Fibroblast of lung (primary cell): Measurements from ENCODE around the gene AGPAT1. TPM values are rescaled to one million over a fixed set of nuclear protein-coding genes. Genes with fewer than 3 reads are reported as not detected.

Source experiments
- DNase-seq, 2 donors: peaks; one replicate each; pipeline versions ENCODE4 v3.0.0 to v3.0.0-alpha.2; 2010; ENCODE audit warnings: low read depth in 2 of 2
- H2AFZ ChIP-seq: 2 replicates; pipeline ENCODE4 v1.5.1; 2012; ENCODE audit warnings: low read length, control low read depth, inconsistent platforms
- H3K27ac ChIP-seq: 2 replicates; pipeline ENCODE4 v1.5.1; 2011; ENCODE audit warnings: low read length, control low read depth; ENCODE audit not compliant: insufficient read depth
- H3K27me3 ChIP-seq: 2 replicates; pipeline ENCODE4 v1.5.1; 2011; ENCODE audit warnings: mild to moderate bottlenecking, low read length; ENCODE audit not compliant: control insufficient read depth, insufficient read depth
- H3K36me3 ChIP-seq: 2 replicates; pipeline ENCODE4 v1.5.1; 2011; ENCODE audit warnings: low read length; ENCODE audit not compliant: control insufficient read depth, insufficient read depth
- H3K4me1 ChIP-seq: 2 replicates; pipeline ENCODE4 v1.5.1; 2011; ENCODE audit warnings: low read length; ENCODE audit not compliant: control insufficient read depth, insufficient read depth; ENCODE audit errors: extremely low read depth
- H3K4me2 ChIP-seq: 2 replicates; pipeline ENCODE4 v1.5.1; 2011; ENCODE audit warnings: low read length, control low read depth; ENCODE audit not compliant: insufficient read depth; ENCODE audit errors: extremely low read depth
- H3K4me3 ChIP-seq, 4 experiments: fragments of 200-600 bp in 1 of 4; sonication (generic) in 1 of 4; replicated peaks in 1 of 4; 2 replicates each; pipeline ENCODE4 v1.5.1; 2011 to 2016; ENCODE audit warnings: low read length in 4 of 4, low read depth in 3 of 4, mild to moderate bottlenecking in 3 of 4, control low read depth in 2 of 4, inconsistent platforms in 1 of 4, mixed read lengths in 1 of 4; ENCODE audit not compliant: insufficient read depth in 1 of 4; ENCODE audit errors: control extremely low read depth in 1 of 4
- H3K79me2 ChIP-seq: 2 replicates; pipeline ENCODE4 v1.5.1; 2012; ENCODE audit warnings: mild to moderate bottlenecking, low read length, inconsistent platforms; ENCODE audit not compliant: control insufficient read depth, insufficient read depth
- H3K9ac ChIP-seq: 2 replicates; pipeline ENCODE4 v1.5.1; 2011; ENCODE audit warnings: mild to moderate bottlenecking, low read length, control low read depth; ENCODE audit not compliant: insufficient read depth
- H3K9me3 ChIP-seq: 2 replicates; pipeline ENCODE4 v1.5.1; 2012; ENCODE audit warnings: low read depth, low read length; ENCODE audit not compliant: control insufficient read depth, insufficient read depth
- H4K20me1 ChIP-seq: 2 replicates; pipeline ENCODE4 v1.5.1; 2011; ENCODE audit warnings: low read length; ENCODE audit not compliant: control insufficient read depth, insufficient read depth; ENCODE audit errors: extremely low read depth
- EZH2 ChIP-seq: IDR thresholded peaks from 2 replicates; pipeline ENCODE4 v1.5.1; 2012; ENCODE audit warnings: low read length, control low read depth, mild to moderate bottlenecking; ENCODE audit errors: missing control alignments
- polyA minus RNA-seq: library from RNA; depleted of rRNA, polyadenylated mRNA; stranded (reverse); fragments of >200 nt; gene quantifications from 2 replicates; pipeline ENCODE4 v1.2.3, GENCODE V29; 2011; ENCODE audit warnings: low replicate concordance
- polyA plus RNA-seq, 2 donors: library from polyadenylated mRNA; depleted of rRNA in 1 of 2; stranded (reverse) in 1 of 2; unstranded in 1 of 2; fragments of >200 nt; gene quantifications; 2 replicates each; pipeline ENCODE4 v1.2.1, GENCODE V29; 2011 to 2012; ENCODE audit warnings: missing spikeins in 1 of 2
- total RNA-seq: library from RNA; depleted of rRNA; stranded (reverse); fragments of >200 nt; gene quantifications from 2 replicates; pipeline ENCODE4 v1.2.1, GENCODE V29; 2014
- TF ChIP-seq, protein P1 (sequence below), 2 donors: IDR thresholded peaks in 1 of 2; conservative IDR thresholded peaks in 1 of 2; 1 replicate in 1 of 2; 2 replicates in 1 of 2; pipeline ENCODE4 v1.5.1; 2011 to 2012; ENCODE audit warnings: low read length in 2 of 2, control low read depth in 1 of 2, inconsistent platforms in 1 of 2, low read depth in 1 of 2, mild to moderate bottlenecking in 1 of 2

AGPAT1 gene, protein sequence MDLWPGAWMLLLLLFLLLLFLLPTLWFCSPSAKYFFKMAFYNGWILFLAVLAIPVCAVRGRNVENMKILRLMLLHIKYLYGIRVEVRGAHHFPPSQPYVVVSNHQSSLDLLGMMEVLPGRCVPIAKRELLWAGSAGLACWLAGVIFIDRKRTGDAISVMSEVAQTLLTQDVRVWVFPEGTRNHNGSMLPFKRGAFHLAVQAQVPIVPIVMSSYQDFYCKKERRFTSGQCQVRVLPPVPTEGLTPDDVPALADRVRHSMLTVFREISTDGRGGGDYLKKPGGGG
- total RNA-seq (15.9 and 22.1 TPM in 2 replicates), polyA plus RNA-seq (79.0 and 92.1 TPM in 2 replicates), polyA minus RNA-seq (327 and 338 TPM in 2 replicates)
- 87.4 and 90.5 TPM in 2 replicates for polyA plus RNA-seq (2012)

- TF ChIP-seq, protein P1, sequence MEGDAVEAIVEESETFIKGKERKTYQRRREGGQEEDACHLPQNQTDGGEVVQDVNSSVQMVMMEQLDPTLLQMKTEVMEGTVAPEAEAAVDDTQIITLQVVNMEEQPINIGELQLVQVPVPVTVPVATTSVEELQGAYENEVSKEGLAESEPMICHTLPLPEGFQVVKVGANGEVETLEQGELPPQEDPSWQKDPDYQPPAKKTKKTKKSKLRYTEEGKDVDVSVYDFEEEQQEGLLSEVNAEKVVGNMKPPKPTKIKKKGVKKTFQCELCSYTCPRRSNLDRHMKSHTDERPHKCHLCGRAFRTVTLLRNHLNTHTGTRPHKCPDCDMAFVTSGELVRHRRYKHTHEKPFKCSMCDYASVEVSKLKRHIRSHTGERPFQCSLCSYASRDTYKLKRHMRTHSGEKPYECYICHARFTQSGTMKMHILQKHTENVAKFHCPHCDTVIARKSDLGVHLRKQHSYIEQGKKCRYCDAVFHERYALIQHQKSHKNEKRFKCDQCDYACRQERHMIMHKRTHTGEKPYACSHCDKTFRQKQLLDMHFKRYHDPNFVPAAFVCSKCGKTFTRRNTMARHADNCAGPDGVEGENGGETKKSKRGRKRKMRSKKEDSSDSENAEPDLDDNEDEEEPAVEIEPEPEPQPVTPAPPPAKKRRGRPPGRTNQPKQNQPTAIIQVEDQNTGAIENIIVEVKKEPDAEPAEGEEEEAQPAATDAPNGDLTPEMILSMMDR (conservative IDR thresholded peaks at IDR 0.05 in 1 of 2, IDR thresholded peaks at IDR 0.05 in 1 of 2; ENCODE audit: low read depth in 1 of 2, low read length in 2 of 2), result no peak
- TF ChIP-seq EZH2, result no peak
- no peaks in the 10 kb centered on the region for H3K9me3 ChIP-seq
- H3K9ac ChIP-seq, result peak within 1 kb of the TSS; percentile 91
- peaks cover 18% of the 10 kb centered on the region for H3K4me1 ChIP-seq
- H4K20me1 ChIP-seq, result no peaks in the 10 kb centered on the region
- H2AFZ ChIP-seq, result peak within 1 kb of the TSS; percentile 49
- H3K4me3 ChIP-seq, result peak within 1 kb of the TSS; percentile 86 to 99 (median 90)
- DNase-seq, result peak; percentile 97 to 98
- H3K79me2 ChIP-seq, result peaks cover 39% of the 10 kb centered on the region
- H3K27me3 ChIP-seq, result no peaks in the 10 kb centered on the region
- H3K27ac ChIP-seq, result peak within 1 kb of the TSS; percentile 94
- peaks cover 6% of the 10 kb centered on the region for H3K36me3 ChIP-seq
- H3K4me2 ChIP-seq, result peak within 1 kb of the TSS; percentile 97
Measured at GRCh38 chr6:32175711-32176475, at the start of gene AGPAT1. Gene AGPAT1, minus strand, starts transcription at chr6:32176084. Its CDS starts 4,588 bp downstream, at chr6:32171496.

- Histone ChIP-seq H3K4me2 (no peak overlapping the region), H3K79me2 (no peaks in the 10 kb centered on the region), H3K27me3 (peaks cover 3% of the 10 kb centered on the region), H3K9me3 (no peaks in the 10 kb centered on the region), H3K4me1 (no peaks in the 10 kb centered on the region), H3K4me3 (no peak overlapping the region), H2AFZ (no peak overlapping the region), H3K36me3 (no peaks in the 10 kb centered on the region), H3K9ac (no peak overlapping the region), H4K20me1 (no peaks in the 10 kb centered on the region), H3K27ac (no peak overlapping the region)
- TF ChIP-seq EZH2, result no peak
- TF ChIP-seq, protein P1 (conservative IDR thresholded peaks at IDR 0.05 in 1 of 2, IDR thresholded peaks at IDR 0.05 in 1 of 2; ENCODE audit: low read depth in 1 of 2, low read length in 2 of 2), result no peak
- no peak for DNase-seq
Measured at GRCh38 chr6:32224696-32225095, 48.8 kb upstream of the AGPAT1 start.
